GM18511 (cell line): ENCODE data around the gene AP2M1.
"Not testable (repeated sequence)": the region's sequence is repeated elsewhere in the genome, so short reads cannot be mapped to it uniquely, and the experiment has no call there.

Experiments
- ATAC-seq: cut with Tn5 transposase; IDR thresholded peaks from one replicate; pipeline ENCODE4 v1.9.1; 2021; ENCODE audit warnings: mild to moderate bottlenecking, moderate library complexity; ENCODE audit not compliant: unreplicated experiment

Gene AP2M1

GRCh38 chr3:184156522-184156955 lies 18.1 kb upstream of the AP2M1 start:
- ATAC-seq: no peak

GRCh38 chr3:184157206-184157605 lies 17.4 kb upstream of the AP2M1 start:
- no peak for ATAC-seq

DNA sequence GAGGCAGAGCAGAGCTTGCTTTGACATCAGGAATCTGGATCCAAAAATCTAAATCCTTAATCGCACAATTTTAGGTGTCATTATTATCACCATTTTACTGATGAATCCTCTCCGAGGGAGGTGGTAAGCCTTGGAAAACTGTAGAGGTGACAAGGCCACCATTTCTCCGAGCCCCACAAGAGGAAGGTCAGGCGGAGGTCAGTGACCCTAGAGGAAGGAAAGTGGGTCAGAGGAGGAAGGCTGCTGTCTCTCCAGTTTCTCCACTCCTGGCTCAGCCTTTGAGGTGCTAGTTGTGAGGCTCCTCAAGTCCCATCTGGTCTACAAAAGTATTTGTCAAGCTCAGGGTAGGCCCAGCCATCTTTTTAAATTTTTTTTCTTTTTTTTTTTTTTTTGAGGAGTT lies 16.3 kb upstream of the AP2M1 start:
- ATAC-seq: no peak

DNA sequence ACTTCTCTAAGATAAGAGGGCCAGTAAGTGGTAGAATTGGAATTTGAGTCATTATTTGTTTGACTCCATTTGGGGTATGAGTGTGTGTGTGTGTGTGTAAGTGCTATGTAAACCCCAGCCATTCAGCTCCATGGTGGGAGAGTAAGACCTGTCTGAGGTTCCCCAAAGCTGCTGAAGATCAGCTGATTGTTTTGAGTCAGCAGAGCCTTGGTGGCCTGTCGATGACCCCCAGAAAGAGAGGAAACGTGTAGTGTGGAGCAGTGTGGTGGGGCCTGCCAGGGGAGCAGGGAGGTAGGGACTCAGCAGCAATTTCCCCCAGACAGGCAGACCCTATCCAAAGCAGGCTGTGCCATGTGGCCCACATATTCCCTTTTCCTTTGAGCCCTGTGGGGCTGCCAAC lies 14.2 kb upstream of the AP2M1 start:
- peak; percentile 63 for ATAC-seq

GRCh38 chr3:184162571-184163070 lies 12.0 kb upstream of the AP2M1 start:
- not testable (repeated sequence) for ATAC-seq

- ATAC-seq: no peak
Measured at GRCh38 chr3:184164648-184165330, 9.9 kb upstream of the AP2M1 start.

DNA sequence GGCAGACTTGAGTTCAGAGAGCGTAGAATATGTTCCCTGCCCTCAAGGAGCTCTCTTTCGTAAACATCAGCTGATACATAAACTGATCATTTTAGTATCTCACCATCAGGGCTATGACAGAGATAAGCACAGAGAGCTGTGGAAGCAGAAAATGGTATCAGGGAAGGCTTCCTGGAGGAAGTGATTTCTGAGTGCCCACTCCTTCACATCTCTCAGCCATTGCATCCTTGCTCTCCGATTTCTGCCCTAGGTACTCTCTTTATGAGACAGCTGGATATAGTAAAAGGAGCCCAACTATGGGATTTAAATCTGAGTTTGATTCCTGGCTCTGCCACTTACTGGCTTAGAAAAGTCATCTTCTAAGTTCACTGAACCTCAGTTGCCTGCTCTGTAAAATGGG lies 9.1 kb upstream of the AP2M1 start:
- no peak for ATAC-seq

- no peak for ATAC-seq
Measured at GRCh38 chr3:184166671-184167070, 8.0 kb upstream of the AP2M1 start.

- no peak for ATAC-seq
Measured at GRCh38 chr3:184167786-184168185, 6.9 kb upstream of the AP2M1 start.

DNA sequence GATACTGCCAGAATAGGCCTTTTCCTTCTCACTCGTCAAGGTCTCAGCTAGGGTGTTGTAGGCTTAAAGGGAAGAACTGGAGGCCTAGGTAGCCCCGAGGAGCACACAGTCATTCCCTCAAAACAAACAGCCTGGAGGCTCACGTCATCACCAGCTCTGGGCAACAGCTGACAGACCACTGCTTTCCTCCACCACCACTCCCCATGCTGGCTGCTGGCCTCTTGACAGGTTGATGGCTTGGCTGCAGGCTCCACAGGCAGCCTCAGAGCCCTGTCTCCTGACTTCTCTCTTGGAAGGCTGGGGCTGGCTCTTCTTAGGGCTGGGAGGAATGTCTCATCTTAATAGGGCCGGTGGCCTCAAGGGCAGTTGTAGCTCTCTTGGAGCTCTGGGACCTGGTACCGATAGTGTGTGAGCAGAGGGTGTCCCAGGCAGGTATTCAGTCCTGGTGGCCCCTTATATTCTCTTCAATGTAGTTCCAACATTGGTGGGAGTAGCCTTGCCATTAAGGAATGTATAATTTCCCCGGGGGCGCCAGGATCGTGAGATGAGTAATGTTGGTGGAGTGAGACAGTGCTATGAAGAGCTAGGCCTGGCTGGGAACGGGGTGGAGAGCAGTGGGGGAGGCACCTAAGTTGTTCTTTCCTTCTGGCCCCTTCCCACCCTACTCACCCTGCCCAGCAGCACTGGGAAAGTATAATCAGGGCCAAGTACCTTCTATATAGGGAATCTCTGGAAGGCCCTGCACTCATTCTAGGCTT lies 6.1 kb upstream of the AP2M1 start:
- no peak for ATAC-seq

- ATAC-seq: no peak
Measured at GRCh38 chr3:184169896-184170875, 4.5 kb upstream of the AP2M1 start.

- ATAC-seq: no peak
Measured at GRCh38 chr3:184171562-184171961, 3.1 kb upstream of the AP2M1 start.

GRCh38 chr3:184172681-184173373 lies 1.8 kb upstream of the AP2M1 start:
- ATAC-seq: no peak

GRCh38 chr3:184173374-184173722 lies 1.3 kb upstream of the AP2M1 start:
- no peak for ATAC-seq

GRCh38 chr3:184174284-184174645 lies 390 bp upstream of the AP2M1 start:
- peak; percentile 0 for ATAC-seq

DNA sequence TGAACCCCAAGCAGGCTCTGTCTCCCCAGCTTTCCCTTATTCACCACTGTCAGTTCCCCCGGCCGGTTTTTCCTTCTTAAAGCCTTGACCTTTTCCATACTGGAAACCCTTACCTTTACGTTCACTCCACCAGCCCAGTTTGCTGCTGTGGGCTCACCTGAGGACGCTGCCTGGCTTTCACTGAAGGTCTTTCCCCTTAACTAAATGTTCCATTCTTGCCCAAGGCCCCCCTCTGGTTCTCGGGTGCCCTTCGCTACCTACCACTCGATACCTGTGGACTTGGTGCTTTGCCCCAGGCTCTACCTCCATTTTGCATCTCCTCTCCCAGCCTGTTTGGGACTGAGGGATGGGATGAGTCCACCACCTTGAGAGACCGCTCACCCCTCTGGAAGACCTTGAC lies 851 bp downstream of the AP2M1 start:
- ATAC-seq: no peak

DNA sequence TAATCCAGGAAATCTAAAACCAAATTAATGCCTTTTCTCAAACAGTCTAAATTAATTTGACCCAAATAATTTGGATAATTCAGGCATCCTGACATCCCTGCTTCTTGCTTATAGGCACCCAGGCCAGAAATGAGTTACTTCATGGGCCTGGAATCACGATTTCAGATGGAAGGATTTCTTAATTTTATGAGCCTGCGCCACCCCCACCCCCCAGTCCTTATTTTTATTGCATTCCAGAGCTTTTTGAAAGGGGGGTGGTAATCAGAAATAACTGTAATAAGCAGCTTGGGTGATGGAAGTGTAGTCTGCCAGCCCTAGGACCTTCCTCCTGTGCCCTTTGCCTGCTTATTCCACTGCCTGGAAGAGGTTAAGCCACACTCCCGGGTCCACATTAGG lies 1.3 kb downstream of the AP2M1 start:
- ATAC-seq: no peak

- ATAC-seq: no peak
Measured at GRCh38 chr3:184176377-184177330, 2.0 kb downstream of the AP2M1 start.

- no peak for ATAC-seq
Measured at GRCh38 chr3:184177331-184177731, 2.7 kb downstream of the AP2M1 start.
